ENCODE results near the gene TBXA2R.
"Not testable (repeated sequence)": the region's sequence is repeated elsewhere in the genome, so short reads cannot be mapped to it uniquely, and the experiment has no call there.

TBXA2R gene

GRCh38 chr19:3606690-3607289 is at the start of gene TBXA2R:
TBXA2R (minus strand) TSS chr19:3606875; CDS start chr19:3600634, 6,241 bp downstream.
- peak; percentile 46 to 68 for DNase-seq

GRCh38 chr19:3656073-3656746 is 49.5 kb upstream of the TBXA2R start:
- DNase-seq, result no peak

DNA sequence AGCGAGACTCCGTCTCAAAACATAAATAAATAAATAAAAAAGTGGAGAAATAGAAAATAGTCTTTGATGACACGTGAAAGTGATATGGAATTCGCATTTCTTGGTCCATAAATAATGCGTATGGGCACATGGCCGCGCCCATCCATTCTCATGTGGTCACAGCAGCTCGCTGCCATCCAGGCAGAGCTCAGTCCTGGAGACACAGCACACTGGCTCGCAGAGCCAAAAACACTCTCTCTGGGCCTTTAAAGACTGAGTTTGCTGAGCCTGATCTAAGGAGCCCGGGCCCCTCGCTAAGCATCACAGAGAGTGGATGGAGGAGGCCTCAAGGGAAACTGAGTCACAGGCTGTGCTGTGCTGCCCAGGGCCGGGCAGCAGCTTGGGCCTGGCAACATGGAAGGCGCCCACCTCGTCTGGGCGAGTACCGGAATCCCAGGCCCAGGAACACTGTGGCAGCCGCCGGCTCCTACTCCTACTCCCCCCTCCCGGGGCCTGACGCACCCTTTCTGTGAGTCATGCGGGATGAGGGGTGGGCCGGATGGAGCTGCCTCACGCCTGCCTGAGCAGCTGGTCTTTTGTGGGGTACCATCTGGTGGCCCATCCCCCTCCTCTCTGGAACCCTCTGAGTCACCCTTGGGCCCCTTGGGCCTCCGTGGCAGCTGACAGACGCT is 48.9 kb upstream of the TBXA2R start:
- DNase-seq, result peak in 1 of 2 donors; percentile 8

DNA sequence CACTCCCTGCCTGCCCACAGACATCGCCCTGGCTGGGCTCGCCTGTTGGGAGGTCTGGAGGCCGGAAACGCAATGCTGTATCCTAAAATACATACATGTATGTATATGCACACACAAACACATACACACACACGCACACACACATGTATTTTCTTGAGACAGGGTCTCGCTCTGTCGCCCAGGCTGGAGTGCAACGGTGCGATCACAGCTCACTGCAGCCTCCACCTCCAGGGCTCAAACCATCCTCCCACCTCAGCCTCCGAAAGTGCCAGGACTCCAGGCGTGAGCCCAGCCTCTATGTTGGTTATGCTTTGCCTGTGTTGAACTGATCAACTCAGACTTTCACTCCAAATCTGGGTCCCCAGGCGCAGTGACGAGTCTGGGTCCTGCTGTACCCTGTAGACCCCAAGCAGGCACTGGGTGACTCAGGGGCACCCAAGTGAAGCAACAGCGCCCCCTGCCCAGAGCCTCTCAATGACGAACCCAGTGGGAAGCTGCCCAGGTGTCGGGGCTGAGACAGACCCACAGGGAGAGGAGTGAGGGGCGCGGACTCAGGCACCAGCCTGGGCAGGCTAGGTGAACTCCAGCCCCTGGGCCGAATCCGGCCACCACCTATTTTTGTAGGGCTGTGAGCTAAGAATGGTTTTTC is 47.3 kb upstream of the TBXA2R start:
- DNase-seq, result no peak

- no peak for DNase-seq
Observed at GRCh38 chr19:3653081-3653795, 46.6 kb upstream of the TBXA2R start.

GRCh38 chr19:3652422-3652821 is 45.7 kb upstream of the TBXA2R start:
- DNase-seq, result no peak

DNA sequence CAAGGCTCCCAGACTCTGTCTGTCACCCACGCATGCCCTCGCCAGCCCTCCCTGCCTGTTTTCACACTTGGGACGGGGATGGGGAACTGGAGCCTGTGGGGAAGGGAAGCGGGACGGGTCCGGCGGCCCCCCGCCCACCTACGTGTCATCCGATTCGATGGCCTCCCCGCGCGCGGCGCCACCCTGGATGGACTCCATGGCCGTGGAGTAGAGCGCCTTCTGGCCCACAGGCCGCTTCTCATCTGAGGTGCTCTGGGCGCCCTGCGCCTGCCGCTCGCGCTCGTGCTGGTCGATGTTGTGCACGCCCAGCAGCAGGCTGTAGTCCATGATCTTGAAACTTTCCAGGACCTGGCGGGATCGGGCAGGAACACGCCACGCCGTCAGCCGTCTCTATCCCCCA is 45.0 kb upstream of the TBXA2R start:
- no peak for DNase-seq

GRCh38 chr19:3649888-3650287 is 43.2 kb upstream of the TBXA2R start:
- no peak for DNase-seq

DNA sequence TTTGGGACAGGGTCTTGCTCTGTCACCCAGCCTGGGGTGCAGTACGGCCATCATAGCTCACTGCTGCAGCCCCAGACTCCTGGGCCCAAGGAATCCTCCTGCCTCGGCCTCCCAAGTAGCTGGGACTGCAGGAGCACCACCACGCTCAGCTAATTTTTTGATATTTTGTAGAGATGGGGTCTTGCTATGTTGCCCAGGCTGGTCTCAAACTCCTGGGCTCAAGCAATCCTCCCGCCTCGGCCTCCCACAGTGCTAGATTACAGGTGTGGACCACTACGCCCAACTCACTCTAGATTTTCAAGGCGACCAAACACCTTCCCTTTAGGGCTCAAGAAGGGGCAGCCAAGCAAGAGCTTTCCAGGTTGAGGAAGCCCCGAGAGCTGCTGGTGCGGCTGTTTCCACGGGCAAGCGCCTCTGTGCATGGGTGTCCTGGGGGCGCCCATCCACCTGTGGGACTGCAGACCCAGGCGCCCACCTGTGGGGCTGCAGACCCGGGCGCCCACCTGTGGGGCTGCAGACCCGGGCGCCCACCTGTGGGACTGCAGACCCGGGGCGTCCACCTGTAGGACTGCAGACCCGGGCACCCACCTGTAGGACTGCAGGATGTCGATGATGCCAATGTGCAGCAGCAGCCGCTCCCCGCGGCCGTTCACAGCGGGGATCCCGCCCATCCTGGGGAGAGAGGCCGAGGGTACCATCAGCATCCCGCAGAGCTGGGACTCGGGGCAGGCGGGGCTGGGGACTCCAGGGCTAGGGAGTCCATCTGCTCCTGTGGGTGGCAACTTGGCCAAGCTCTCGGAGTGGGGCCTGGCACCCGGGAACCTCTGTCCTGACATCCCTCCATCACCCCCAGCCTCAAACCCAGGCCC is 41.6 kb upstream of the TBXA2R start:
- no peak for DNase-seq

GRCh38 chr19:3647102-3647501 is 40.4 kb upstream of the TBXA2R start:
- DNase-seq, result not testable (repeated sequence)

DNA sequence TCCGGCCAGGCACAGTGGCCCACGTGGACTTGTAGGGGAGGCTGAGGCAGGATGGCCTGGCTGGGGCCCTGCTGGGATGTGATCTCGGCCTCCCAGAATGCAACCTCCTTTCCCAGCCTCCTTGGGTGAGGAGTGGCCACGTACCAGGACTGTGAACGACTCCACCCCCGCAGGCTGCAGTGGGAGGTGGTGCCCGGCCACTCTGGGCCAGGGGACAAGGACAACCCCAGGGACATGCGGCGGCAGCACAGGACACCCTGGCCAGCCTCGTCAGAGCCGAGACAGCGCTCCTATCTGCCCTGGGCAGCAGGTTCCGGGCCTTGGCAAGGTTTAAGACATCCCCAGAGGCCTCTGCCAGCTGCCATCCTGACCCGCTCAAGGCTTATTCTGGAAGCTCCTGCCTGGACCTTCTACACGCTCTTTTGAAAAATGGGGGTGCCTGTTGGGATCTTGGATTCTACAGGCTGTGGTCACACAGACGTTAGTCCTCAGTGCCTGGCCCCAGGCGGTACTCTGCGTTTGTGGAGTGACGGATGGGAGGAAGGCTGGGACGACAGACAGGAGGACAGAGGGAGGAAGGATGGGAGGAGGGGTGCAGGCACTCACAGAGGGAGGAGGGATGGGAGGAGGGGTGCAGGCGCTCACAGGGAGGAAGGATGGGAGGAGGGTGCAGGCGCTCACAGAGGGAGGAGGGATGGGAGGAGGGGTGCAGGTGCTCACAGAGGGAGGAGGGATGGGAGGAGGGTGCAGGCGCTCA is 39.8 kb upstream of the TBXA2R start:
- no peak for DNase-seq

DNA sequence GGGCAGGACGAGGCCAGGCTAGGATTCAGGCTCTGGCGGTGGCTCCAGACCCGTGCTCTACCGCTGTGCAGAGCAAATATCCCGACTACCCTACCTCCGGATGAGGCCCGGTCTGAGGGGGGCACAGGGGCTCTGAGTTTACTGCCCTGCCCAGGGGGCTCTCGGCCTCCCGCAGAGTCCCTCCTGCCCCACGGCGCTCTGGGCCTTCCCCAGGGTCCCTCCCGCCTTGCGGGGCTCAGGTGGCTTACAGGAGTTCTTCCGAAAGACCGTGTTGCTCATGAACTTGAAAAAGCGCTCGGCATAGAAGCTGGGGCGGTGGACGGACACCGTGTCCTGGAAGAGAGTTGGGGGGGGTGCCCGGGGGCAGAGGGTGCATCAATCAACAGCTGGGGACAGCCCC is 39.1 kb upstream of the TBXA2R start:
- no peak for DNase-seq

GRCh38 chr19:3645067-3645396 is 38.4 kb upstream of the TBXA2R start:
- no peak for DNase-seq

DNA sequence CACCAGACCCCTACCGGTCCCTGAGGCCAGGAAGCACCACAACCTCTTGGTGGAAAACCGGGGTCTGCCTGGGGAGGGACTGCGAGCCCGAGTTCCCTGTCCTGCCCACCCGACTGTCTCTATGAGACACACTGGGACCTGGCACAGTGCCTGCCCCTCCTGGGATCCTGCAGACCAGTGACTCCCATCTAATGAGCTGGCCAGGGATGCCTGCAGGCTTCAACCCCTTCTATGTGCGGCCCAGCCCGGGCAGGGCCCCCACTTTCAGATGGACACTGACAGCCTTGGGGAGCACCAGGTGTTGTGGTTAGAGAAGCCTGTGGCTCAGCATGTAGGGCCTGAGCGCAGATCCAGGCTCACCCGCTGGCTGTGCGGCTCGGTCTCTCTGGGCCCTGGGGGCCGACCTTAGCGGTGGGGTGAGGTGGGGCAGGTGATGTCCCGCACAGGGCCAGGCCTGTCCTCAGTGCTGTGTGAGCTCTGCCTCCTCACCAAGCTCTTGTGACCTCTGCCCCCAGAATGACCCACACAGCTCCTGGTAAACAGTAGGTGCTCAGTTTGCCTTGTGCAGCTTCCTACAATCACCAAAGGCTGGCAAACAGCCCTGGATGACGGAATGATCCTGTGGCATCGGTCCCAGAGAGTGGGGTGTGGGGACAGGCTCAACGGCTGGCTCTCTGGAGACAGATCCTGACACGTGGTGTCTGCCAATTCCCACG is 37.8 kb upstream of the TBXA2R start:
- no peak for DNase-seq

DNA sequence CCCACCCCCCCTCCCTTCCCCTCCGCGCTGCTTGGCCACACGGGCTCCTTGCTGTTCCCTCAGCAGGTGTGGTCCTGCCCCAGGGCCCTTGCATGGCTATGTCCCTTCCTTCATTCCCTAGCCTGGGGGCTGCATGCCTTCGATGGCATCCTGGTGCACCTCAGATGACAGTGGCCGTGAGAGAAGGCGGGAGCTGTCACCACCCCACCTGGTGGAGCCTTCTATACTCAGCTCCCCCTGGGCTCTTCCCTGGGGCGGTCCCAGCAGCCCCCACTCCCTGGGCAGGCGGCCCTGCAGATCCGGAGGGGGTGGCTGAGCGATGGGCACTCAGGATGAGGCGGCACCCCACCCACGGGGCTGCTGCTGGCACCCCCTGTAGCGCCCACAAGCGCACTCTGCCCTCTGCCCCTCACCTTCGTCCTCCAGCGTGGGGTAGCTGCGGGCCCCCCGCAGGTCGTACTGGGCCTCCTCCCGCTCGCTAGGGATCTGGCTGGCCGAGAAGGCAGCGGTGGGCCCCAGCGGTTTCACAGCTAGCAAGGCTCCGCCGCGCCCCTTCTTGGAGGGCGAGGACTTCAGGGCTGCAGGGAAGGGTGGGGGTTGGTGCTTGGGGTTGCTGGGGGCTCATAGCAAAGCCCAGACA is 37.1 kb upstream of the TBXA2R start:
- DNase-seq, result no peak

- peak in 1 of 2 donors; percentile 22 for DNase-seq
Observed at GRCh38 chr19:3642987-3643673, 36.5 kb upstream of the TBXA2R start.

DNA sequence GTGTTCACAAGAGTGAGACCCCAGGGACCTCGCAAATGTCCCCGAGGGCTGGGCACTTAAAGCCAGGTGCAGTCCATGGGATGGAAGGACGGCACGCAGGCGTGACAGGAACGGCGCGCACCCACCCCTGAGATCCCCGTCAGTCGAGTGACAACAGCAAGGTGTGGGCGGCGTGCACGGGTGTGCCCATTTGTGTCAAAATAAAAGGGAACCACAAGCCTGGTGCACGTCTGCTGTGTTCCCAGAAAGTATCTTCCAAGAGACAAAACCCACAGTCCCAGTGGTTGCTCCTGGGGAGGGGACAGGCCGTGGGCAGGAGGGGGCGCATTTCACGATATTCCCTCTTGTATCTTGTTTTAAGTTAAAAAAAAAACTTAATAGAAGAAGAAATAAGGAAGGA is 35.6 kb upstream of the TBXA2R start:
- no peak for DNase-seq

- DNase-seq, result no peak
Observed at GRCh38 chr19:3641515-3642269, 35.0 kb upstream of the TBXA2R start.

DNA sequence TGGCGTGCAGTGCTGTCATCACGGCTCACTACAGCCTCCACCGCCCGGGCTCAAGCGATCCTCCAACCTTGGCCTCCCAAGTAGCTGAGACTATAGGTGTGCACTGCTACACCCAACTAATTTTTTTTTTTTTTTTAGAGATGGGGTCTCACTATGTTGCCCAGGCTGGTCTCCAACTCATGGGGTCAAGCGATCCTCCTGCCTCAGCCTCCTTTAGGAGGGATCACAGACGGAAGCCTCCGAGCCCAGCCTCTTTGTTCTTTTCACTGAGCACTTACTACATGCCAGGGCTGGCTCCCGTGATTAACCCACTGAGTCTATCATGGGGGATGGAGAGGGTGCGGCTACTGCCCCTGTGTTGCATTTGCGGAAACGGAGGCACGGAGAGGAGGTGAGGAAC is 32.8 kb upstream of the TBXA2R start:
- DNase-seq, result no peak

Data from CD4-positive, alpha-beta T cell treated with Interleukin-1 beta for 1 hour (primary cell).